Tibial artery (tissue), 4 donors: Measurements from ENCODE around the gene FLNB.

Source experiments
- DNase-seq, 2 donors: peaks; one replicate each; pipeline ENCODE4 v3.0.0-alpha.2; 2019
- H3K27ac ChIP-seq, 2 donors: fragments of 200-600 bp; sonication (generic) in 1 of 2; 1 replicate in 1 of 2; 2 replicates in 1 of 2; pipeline ENCODE4 v1.5.1; 2018 to 2019; ENCODE audit warnings: mild to moderate bottlenecking in 1 of 2
- H3K27me3 ChIP-seq, 2 donors: fragments of 200-600 bp; sonication (generic) in 1 of 2; one replicate each; pipeline versions ENCODE4 v1.5.1 to v1.6.0; 2016 to 2019
- H3K36me3 ChIP-seq, 3 donors: fragments of 200-600 bp; sonication (generic) in 2 of 3; one replicate each; pipeline ENCODE4 v1.5.1; 2016 to 2019; ENCODE audit warnings: mild to moderate bottlenecking in 2 of 3
- H3K4me1 ChIP-seq, 4 donors: fragments of 200-600 bp; sonication (generic) in 2 of 4; 1 replicate in 3 of 4; 2 replicates in 1 of 4; pipeline ENCODE4 v1.5.1; 2016 to 2019
- H3K4me3 ChIP-seq, 2 donors: fragments of 200-600 bp; sonication (generic) in 1 of 2; 1 replicate in 1 of 2; 2 replicates in 1 of 2; pipeline ENCODE4 v1.5.1; 2018 to 2019; ENCODE audit warnings: mild to moderate bottlenecking in 2 of 2
- H3K9me3 ChIP-seq, 3 donors: fragments of 200-600 bp; sonication (generic) in 1 of 3; one replicate each; pipeline ENCODE4 v1.5.1; 2016 to 2019
- CTCF ChIP-seq, 2 experiments: fragments of 200-600 bp in 1 of 2; fragments of 450-650 bp in 1 of 2; IDR thresholded peaks; one replicate each; pipeline ENCODE4 v1.5.1; 2017 to 2019; ENCODE audit warnings: antibody characterized with exemption in 2 of 2, mild to moderate bottlenecking in 1 of 2, moderate library complexity in 1 of 2
- intact Hi-C: fragments of 100-400 bp; cut with DNase I; formaldehyde crosslinking; loops from one replicate; pipeline ENCODE4 v1.15.0; 2023; ENCODE audit warnings: low total_unique reads

FLNB gene

GRCh38 chr3:57967590-57967989 lies 40.6 kb upstream of the FLNB start:
- no peak for DNase-seq
- no peak overlapping the region for H3K27ac ChIP-seq

GRCh38 chr3:57968501-57968900 lies 39.7 kb upstream of the FLNB start:
- no peaks in the 10 kb centered on the region for H3K36me3 ChIP-seq
- no peak for TF ChIP-seq CTCF (IDR thresholded peaks at IDR 0.05)
- H3K9me3 ChIP-seq, result no peaks in the 10 kb centered on the region
- DNase-seq, result no peak
- H3K27me3 ChIP-seq, result no peaks in the 10 kb centered on the region
- H3K27ac ChIP-seq, result no peak overlapping the region
- peaks cover 0 to 4% (median 4%) of the 10 kb centered on the region in 4 donors for H3K4me1 ChIP-seq
- intact Hi-C loops, result no loop called here
- H3K4me3 ChIP-seq, result no peak overlapping the region

More at GRCh38 chr3:57967590-57967989, 40.6 kb upstream of the FLNB start:
- Histone ChIP-seq H3K9me3 (no peaks in the 10 kb centered on the region), H3K36me3 (no peaks in the 10 kb centered on the region), H3K27me3 (no peaks in the 10 kb centered on the region), H3K4me3 (no peak overlapping the region), H3K4me1 (peaks cover 0 to 5% (median 4%) of the 10 kb centered on the region in 4 donors)
- intact Hi-C loops, result no loop called here
- TF ChIP-seq CTCF (IDR thresholded peaks at IDR 0.05), result no peak

GRCh38 chr3:57971975-57972374 lies 36.2 kb upstream of the FLNB start:
- H3K4me3 ChIP-seq, result no peak overlapping the region
- no peak for TF ChIP-seq CTCF (IDR thresholded peaks at IDR 0.05)
- DNase-seq, result no peak
- intact Hi-C loops, result no loop called here
- no peaks in the 10 kb centered on the region for H3K36me3 ChIP-seq
- H3K27ac ChIP-seq, result no peak overlapping the region
- H3K27me3 ChIP-seq, result no peaks in the 10 kb centered on the region
- peaks cover 0 to 4% (median 1%) of the 10 kb centered on the region in 4 donors for H3K4me1 ChIP-seq
- H3K9me3 ChIP-seq, result no peaks in the 10 kb centered on the region

GRCh38 chr3:57972531-57973111 lies 35.6 kb upstream of the FLNB start:
- H3K4me1 ChIP-seq, result peaks cover 0 to 4% (median 1%) of the 10 kb centered on the region in 4 donors
- no peak for TF ChIP-seq CTCF (IDR thresholded peaks at IDR 0.05)
- H3K27me3 ChIP-seq, result no peaks in the 10 kb centered on the region
- H3K4me3 ChIP-seq, result no peak overlapping the region
- H3K9me3 ChIP-seq, result no peaks in the 10 kb centered on the region
- no peak overlapping the region for H3K27ac ChIP-seq
- no peaks in the 10 kb centered on the region for H3K36me3 ChIP-seq
- intact Hi-C loops, result no loop called here
- no peak for DNase-seq

- Histone ChIP-seq H3K27me3 (no peaks in the 10 kb centered on the region), H3K4me1 (peaks cover 0 to 4% (median 1%) of the 10 kb centered on the region in 4 donors), H3K4me3 (no peak overlapping the region), H3K9me3 (no peaks in the 10 kb centered on the region), H3K27ac (no peak overlapping the region), H3K36me3 (no peaks in the 10 kb centered on the region)
- intact Hi-C loops, result no loop called here
- TF ChIP-seq CTCF (IDR thresholded peaks at IDR 0.05), result no peak
- DNase-seq, result no peak
Measured at GRCh38 chr3:57973715-57974477, 34.3 kb upstream of the FLNB start.
